ENCODE measurements around the gene MRPS22.

The MRPS22 gene

DNA sequence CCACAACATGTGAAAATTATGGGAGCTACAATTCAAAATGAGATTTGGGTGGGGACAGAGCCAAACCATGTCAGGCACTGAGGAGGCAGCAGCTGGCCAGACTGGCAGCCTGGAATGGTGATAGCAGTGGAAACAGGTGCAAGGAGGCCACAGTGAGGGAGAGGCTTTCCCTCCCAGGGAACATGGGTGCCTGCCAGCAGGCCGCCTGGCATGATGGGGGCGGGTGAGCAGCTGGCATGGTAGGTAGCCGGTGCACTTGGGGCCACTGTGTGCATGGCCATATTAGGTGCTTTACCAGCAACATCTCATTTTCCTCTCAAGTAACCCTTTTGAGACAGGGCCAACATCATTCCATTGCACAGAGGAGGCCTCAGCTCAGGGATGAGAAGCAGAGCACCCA is 18.3 kb upstream of the MRPS22 start:
- no peak for DNase-seq (ENCODE audit: low read depth)
- no peak overlapping the region for H3K4me3 ChIP-seq (ENCODE audit: low read depth, low read length)
- TF ChIP-seq, protein P1, sequence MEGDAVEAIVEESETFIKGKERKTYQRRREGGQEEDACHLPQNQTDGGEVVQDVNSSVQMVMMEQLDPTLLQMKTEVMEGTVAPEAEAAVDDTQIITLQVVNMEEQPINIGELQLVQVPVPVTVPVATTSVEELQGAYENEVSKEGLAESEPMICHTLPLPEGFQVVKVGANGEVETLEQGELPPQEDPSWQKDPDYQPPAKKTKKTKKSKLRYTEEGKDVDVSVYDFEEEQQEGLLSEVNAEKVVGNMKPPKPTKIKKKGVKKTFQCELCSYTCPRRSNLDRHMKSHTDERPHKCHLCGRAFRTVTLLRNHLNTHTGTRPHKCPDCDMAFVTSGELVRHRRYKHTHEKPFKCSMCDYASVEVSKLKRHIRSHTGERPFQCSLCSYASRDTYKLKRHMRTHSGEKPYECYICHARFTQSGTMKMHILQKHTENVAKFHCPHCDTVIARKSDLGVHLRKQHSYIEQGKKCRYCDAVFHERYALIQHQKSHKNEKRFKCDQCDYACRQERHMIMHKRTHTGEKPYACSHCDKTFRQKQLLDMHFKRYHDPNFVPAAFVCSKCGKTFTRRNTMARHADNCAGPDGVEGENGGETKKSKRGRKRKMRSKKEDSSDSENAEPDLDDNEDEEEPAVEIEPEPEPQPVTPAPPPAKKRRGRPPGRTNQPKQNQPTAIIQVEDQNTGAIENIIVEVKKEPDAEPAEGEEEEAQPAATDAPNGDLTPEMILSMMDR (IDR thresholded peaks at IDR 0.05; ENCODE audit: insufficient read depth, low read depth, low read length, missing control alignments): no peak

DNA sequence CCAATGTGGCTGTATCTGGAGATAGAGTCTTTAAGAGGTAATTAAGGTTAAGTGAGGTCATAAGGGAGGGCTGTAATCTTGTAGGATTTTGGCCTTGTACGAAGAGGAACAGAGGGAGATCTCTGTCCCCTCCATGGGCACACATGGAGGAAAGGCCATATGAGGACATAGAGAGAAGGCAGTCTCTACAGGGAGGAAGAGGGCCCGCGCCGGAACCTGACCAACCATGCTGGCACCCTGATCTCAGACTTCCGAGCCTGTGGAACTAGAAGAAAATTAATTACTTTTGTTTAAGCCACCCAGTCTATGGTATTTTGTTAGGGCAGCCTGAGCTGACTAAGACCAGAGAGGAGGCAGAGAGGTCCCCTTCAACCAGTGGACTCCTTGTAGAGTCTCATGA is 17.7 kb upstream of the MRPS22 start:
- no peak overlapping the region for H3K4me3 ChIP-seq (ENCODE audit: low read depth, low read length)
- TF ChIP-seq, protein P1 (IDR thresholded peaks at IDR 0.05; ENCODE audit: insufficient read depth, low read depth, low read length, missing control alignments): no peak
- DNase-seq (ENCODE audit: low read depth): no peak

DNA sequence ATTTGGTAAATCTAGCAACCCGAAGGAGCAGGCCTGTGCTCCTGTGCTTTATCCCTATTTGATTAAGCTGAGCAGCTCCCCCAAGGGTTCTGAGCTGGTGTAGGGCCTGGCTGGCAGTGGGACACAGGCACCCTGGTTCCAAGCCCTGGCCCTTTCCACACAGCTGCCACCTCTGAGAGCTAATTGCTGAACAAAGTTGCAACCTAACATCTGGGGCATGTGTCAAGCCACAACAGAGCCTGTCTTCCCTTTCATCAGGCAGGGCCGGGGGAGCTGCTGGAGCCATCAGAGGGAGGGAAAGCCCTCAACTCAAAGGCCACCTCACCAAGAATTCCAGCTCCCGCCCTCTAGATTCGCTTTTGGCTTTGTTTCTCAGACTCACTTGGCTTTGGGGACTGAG is 17.1 kb upstream of the MRPS22 start:
- no peak for DNase-seq (ENCODE audit: low read depth)
- H3K4me3 ChIP-seq (ENCODE audit: low read depth, low read length): no peak overlapping the region
- TF ChIP-seq, protein P1 (IDR thresholded peaks at IDR 0.05; ENCODE audit: insufficient read depth, low read depth, low read length, missing control alignments): no peak

DNA sequence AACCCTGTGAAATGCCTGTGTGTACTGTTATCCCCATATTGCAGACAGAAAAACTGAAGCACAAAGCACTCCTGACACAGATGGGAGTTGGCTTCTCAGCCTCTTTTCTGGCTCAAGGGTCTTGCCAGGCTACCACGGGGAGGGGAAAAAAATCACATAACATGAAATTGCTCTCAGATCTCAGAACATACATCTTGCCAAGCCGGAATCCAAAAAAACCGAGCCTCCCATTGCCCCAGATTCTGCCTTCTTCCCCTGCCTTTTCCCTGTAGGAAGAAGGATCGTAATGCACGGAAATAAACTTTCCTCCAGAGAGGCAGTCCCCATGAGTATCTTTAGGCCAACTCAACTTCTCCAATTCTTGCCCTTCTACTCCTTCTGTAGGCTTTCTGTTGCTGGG is 16.6 kb upstream of the MRPS22 start:
- no peak overlapping the region for H3K4me3 ChIP-seq (ENCODE audit: low read depth, low read length)
- no peak for DNase-seq (ENCODE audit: low read depth)
- TF ChIP-seq, protein P1 (IDR thresholded peaks at IDR 0.05; ENCODE audit: insufficient read depth, low read depth, low read length, missing control alignments): no peak

DNA sequence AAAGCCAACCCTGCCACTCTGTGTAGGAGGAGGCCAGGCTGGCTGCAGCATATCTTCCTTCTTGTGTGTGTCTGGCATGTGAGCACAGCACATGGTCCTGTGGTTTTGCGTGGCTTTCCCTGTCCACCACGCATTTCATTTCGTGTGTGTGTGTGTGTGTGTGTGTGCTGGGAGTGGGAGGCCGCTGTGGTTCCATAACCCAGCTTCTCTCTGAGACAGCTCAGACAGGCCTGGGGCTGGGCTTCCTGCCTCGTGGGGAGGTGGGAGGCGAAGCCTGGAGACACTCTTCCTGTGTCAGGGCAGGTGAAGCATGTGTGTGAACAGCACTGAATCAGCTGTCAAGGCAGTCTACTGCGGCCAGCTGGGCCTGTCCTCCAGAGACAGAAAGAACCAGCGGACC is 16.0 kb upstream of the MRPS22 start:
- DNase-seq (ENCODE audit: low read depth): no peak
- TF ChIP-seq, protein P1 (IDR thresholded peaks at IDR 0.05; ENCODE audit: insufficient read depth, low read depth, low read length, missing control alignments): no peak
- no peak overlapping the region for H3K4me3 ChIP-seq (ENCODE audit: low read depth, low read length)

DNA sequence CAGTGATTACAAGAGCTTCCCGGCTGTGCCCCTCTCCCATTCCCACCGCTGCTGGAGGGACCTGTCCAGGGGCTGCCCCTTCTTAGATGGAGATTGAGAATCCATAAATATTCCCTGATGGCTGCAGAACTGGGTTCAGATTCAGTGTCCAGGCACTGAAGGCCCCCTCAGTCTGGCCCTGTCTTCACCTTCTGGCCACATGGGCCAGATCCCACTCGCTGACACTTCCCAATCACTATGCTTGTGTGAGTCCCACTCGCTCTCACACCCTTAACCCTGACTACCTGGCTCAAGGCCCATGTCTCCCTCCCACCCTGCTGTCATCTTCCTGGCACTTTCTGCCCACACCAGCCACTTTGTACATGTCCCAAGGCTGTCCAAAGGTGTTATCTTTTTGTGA is 15.5 kb upstream of the MRPS22 start:
- DNase-seq (ENCODE audit: low read depth): no peak
- TF ChIP-seq, protein P1 (IDR thresholded peaks at IDR 0.05; ENCODE audit: insufficient read depth, low read depth, low read length, missing control alignments): no peak
- no peak overlapping the region for H3K4me3 ChIP-seq (ENCODE audit: low read depth, low read length)

DNA sequence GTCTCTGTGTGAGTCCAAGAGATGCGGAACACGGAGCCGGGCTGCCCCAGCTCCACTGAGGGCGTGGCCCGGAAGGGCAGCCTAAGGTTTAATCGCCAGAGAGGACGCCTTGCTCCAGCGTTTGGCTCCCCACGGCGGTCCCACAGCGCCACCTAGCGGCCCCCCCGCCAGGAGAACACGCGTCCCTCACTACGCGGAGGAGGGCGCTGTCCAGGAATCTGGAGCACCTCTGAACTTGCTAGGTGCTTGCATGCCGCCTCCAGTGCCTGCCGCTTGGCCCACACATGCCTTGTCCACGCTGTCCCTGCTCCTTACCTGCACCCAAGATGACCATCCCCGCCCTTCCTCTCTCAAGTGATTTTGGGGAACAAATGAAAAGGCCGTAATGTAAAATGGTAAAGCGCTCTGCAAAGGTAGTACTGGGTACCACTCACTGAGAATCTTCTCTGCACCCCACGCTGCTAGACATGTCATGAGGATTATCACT is 14.4 kb upstream of the MRPS22 start:
- DNase-seq (ENCODE audit: low read depth): peak; percentile 87
- TF ChIP-seq, protein P1 (IDR thresholded peaks at IDR 0.05; ENCODE audit: insufficient read depth, low read depth, low read length, missing control alignments): peak; percentile 97
- no peak overlapping the region for H3K4me3 ChIP-seq (ENCODE audit: low read depth, low read length)

All from GM12865 (cell line).